Mononuclear cell (primary cell): ENCODE measurements around the gene TACC3. TPM values are rescaled to one million over a fixed set of nuclear protein-coding genes. Genes with fewer than 3 reads are reported as not detected.

Source experiments
- H3K27me3 ChIP-seq: 2 replicates; pipeline ENCODE4 v1.6.0; 2011; ENCODE audit warnings: low read length, control low read depth; ENCODE audit not compliant: insufficient read depth
- H3K4me1 ChIP-seq: 2 replicates; pipeline ENCODE4 v1.5.1; 2011; ENCODE audit warnings: mild to moderate bottlenecking, low read length, control low read depth; ENCODE audit not compliant: insufficient read depth
- H3K4me3 ChIP-seq: 2 replicates; pipeline ENCODE4 v1.5.1; 2011; ENCODE audit warnings: mild to moderate bottlenecking, low read length, moderate library complexity
- H3K9me3 ChIP-seq: 2 replicates; pipeline ENCODE4 v1.5.1; 2011; ENCODE audit warnings: low read depth, mild to moderate bottlenecking, control low read depth, low read length
- total RNA-seq: library from RNA; depleted of rRNA; stranded (reverse); fragments of >200 nt; gene quantifications from one replicate; pipeline ENCODE4 v1.2.3, GENCODE V29; 2012

The TACC3 gene
- total RNA-seq, 1 donor: 27.0 TPM

- Histone ChIP-seq H3K4me3 (no peak overlapping the region), H3K27me3 (no peaks in the 10 kb centered on the region), H3K4me1 (peaks cover 17% of the 10 kb centered on the region), H3K9me3 (no peaks in the 10 kb centered on the region)
Measured at GRCh38 chr4:1754336-1754735, 33.0 kb downstream of the TACC3 start.

GRCh38 chr4:1755297-1755696 lies 34.0 kb downstream of the TACC3 start:
- H3K9me3 ChIP-seq: no peaks in the 10 kb centered on the region
- peaks cover 17% of the 10 kb centered on the region for H3K4me1 ChIP-seq
- H3K4me3 ChIP-seq: no peak overlapping the region
- H3K27me3 ChIP-seq: no peaks in the 10 kb centered on the region

GRCh38 chr4:1756079-1756478 lies 34.8 kb downstream of the TACC3 start:
- Histone ChIP-seq H3K4me3 (no peak overlapping the region), H3K9me3 (no peaks in the 10 kb centered on the region), H3K4me1 (peaks cover 17% of the 10 kb centered on the region), H3K27me3 (no peaks in the 10 kb centered on the region)

GRCh38 chr4:1756893-1757779 lies 35.8 kb downstream of the TACC3 start:
- no peaks in the 10 kb centered on the region for H3K27me3 ChIP-seq
- H3K4me1 ChIP-seq: peaks cover 15% of the 10 kb centered on the region
- no peak overlapping the region for H3K4me3 ChIP-seq

GRCh38 chr4:1757836-1758235 lies 36.5 kb downstream of the TACC3 start:
- no peak overlapping the region for H3K4me3 ChIP-seq
- peaks cover 8% of the 10 kb centered on the region for H3K4me1 ChIP-seq
- no peaks in the 10 kb centered on the region for H3K9me3 ChIP-seq
- no peaks in the 10 kb centered on the region for H3K27me3 ChIP-seq

More at GRCh38 chr4:1756893-1757779, 35.8 kb downstream of the TACC3 start:
- H3K9me3 ChIP-seq: no peaks in the 10 kb centered on the region

- Histone ChIP-seq H3K4me3 (no peak overlapping the region), H3K27me3 (no peaks in the 10 kb centered on the region), H3K9me3 (no peaks in the 10 kb centered on the region), H3K4me1 (peaks cover 1% of the 10 kb centered on the region)
Measured at GRCh38 chr4:1758306-1759121, 37.2 kb downstream of the TACC3 start.

GRCh38 chr4:1759170-1759817 lies 38.0 kb downstream of the TACC3 start:
- H3K4me3 ChIP-seq: no peak overlapping the region
- H3K27me3 ChIP-seq: no peaks in the 10 kb centered on the region
- no peaks in the 10 kb centered on the region for H3K9me3 ChIP-seq
- no peaks in the 10 kb centered on the region for H3K4me1 ChIP-seq

- H3K4me1 ChIP-seq: no peaks in the 10 kb centered on the region
- no peaks in the 10 kb centered on the region for H3K9me3 ChIP-seq
- no peak overlapping the region for H3K4me3 ChIP-seq
- H3K27me3 ChIP-seq: no peaks in the 10 kb centered on the region
Measured at GRCh38 chr4:1759818-1760223, 38.5 kb downstream of the TACC3 start.

GRCh38 chr4:1760521-1761071 lies 39.3 kb downstream of the TACC3 start:
- H3K27me3 ChIP-seq: no peaks in the 10 kb centered on the region
- no peaks in the 10 kb centered on the region for H3K4me1 ChIP-seq
- H3K4me3 ChIP-seq: no peak overlapping the region
- no peaks in the 10 kb centered on the region for H3K9me3 ChIP-seq

GRCh38 chr4:1761130-1761689 lies 39.9 kb downstream of the TACC3 start:
- no peaks in the 10 kb centered on the region for H3K4me1 ChIP-seq
- no peaks in the 10 kb centered on the region for H3K27me3 ChIP-seq
- no peaks in the 10 kb centered on the region for H3K9me3 ChIP-seq
- H3K4me3 ChIP-seq: no peak overlapping the region

GRCh38 chr4:1762264-1763010 lies 41.1 kb downstream of the TACC3 start:
- Histone ChIP-seq H3K4me1 (no peaks in the 10 kb centered on the region), H3K27me3 (no peaks in the 10 kb centered on the region), H3K9me3 (no peaks in the 10 kb centered on the region), H3K4me3 (no peak overlapping the region)

GRCh38 chr4:1763070-1763549 lies 41.8 kb downstream of the TACC3 start:
- Histone ChIP-seq H3K9me3 (no peaks in the 10 kb centered on the region), H3K27me3 (peaks cover under 1% of the 10 kb centered on the region), H3K4me1 (no peaks in the 10 kb centered on the region), H3K4me3 (no peak overlapping the region)

- Histone ChIP-seq H3K4me1 (no peaks in the 10 kb centered on the region), H3K9me3 (no peaks in the 10 kb centered on the region), H3K27me3 (peaks cover 4% of the 10 kb centered on the region), H3K4me3 (no peak overlapping the region)
Measured at GRCh38 chr4:1763550-1764080, 42.3 kb downstream of the TACC3 start.

GRCh38 chr4:1764670-1765069 lies 43.3 kb downstream of the TACC3 start:
- Histone ChIP-seq H3K9me3 (no peaks in the 10 kb centered on the region), H3K4me3 (no peak overlapping the region), H3K4me1 (no peaks in the 10 kb centered on the region), H3K27me3 (peaks cover 4% of the 10 kb centered on the region)
